H9 (cell line): ENCODE measurements around the gene TRIM32. TPM values are rescaled to one million over a fixed set of nuclear protein-coding genes. Genes with fewer than 3 reads are reported as not detected.

Source experiments
- DNase-seq: peaks from one replicate; pipeline ENCODE4 v3.0.0-alpha.2; 2017
- H2AFZ ChIP-seq: one replicate; pipeline ENCODE4 v1.6.1; 2013; ENCODE audit warnings: mild to moderate bottlenecking, low read length, control low read depth, moderate library complexity
- H2AK5ac ChIP-seq: 2 replicates; pipeline ENCODE4 v1.6.1; 2013; ENCODE audit warnings: low read length, control low read depth, mixed read lengths; ENCODE audit not compliant: insufficient read length
- H2BK120ac ChIP-seq: one replicate; pipeline ENCODE4 v1.6.1; 2013; ENCODE audit warnings: low read depth, mild to moderate bottlenecking, low read length, control low read depth, inconsistent platforms; ENCODE audit not compliant: poor library complexity, severe bottlenecking
- H2BK12ac ChIP-seq: 2 replicates; pipeline ENCODE4 v1.6.1; 2013; ENCODE audit warnings: low read length, control low read depth, mixed read lengths, low read depth; ENCODE audit not compliant: insufficient read length
- H2BK15ac ChIP-seq: 2 replicates; pipeline ENCODE4 v1.6.1; 2013; ENCODE audit warnings: low read depth, low read length, control low read depth
- H2BK20ac ChIP-seq: one replicate; pipeline ENCODE4 v1.6.1; 2013; ENCODE audit warnings: low read depth, mild to moderate bottlenecking, low read length, control low read depth, inconsistent platforms; ENCODE audit not compliant: poor library complexity, severe bottlenecking
- H2BK5ac ChIP-seq: 2 replicates; pipeline ENCODE4 v1.6.1; 2013; ENCODE audit warnings: low read length, control low read depth, mixed read lengths; ENCODE audit not compliant: insufficient read length
- H3K14ac ChIP-seq: 2 replicates; pipeline ENCODE4 v1.6.1; 2013; ENCODE audit warnings: low read length, control low read depth; ENCODE audit not compliant: insufficient read depth
- H3K18ac ChIP-seq: 2 replicates; pipeline ENCODE4 v1.6.1; 2013; ENCODE audit warnings: low read depth, mild to moderate bottlenecking, mixed read lengths, low read length, control low read depth; ENCODE audit not compliant: insufficient read length
- H3K23ac ChIP-seq: 2 replicates; pipeline ENCODE4 v1.6.1; 2013; ENCODE audit warnings: low read length, control low read depth, mixed read lengths, low read depth; ENCODE audit not compliant: insufficient read length
- H3K23me2 ChIP-seq: 2 replicates; pipeline ENCODE4 v1.6.1; 2013; ENCODE audit warnings: low read depth, mild to moderate bottlenecking, mixed read lengths, low read length, control low read depth; ENCODE audit not compliant: insufficient read length, poor library complexity, severe bottlenecking
- H3K27ac ChIP-seq: 2 replicates; pipeline ENCODE4 v1.5.1; 2013; ENCODE audit warnings: low read length, control low read depth, mixed read lengths, low read depth; ENCODE audit not compliant: insufficient read length
- H3K27me3 ChIP-seq: 2 replicates; pipeline ENCODE4 v1.6.1; 2013; ENCODE audit warnings: low read length, control low read depth, inconsistent platforms; ENCODE audit not compliant: insufficient read depth
- H3K4ac ChIP-seq: 2 replicates; pipeline ENCODE4 v1.6.1; 2013; ENCODE audit warnings: low read depth, mild to moderate bottlenecking, control low read depth, inconsistent platforms, low read length, moderate library complexity
- H3K4me1 ChIP-seq: 2 replicates; pipeline ENCODE4 v1.6.1; 2013; ENCODE audit warnings: low read length, control low read depth, inconsistent platforms; ENCODE audit not compliant: insufficient read depth
- H3K4me2 ChIP-seq: 2 replicates; pipeline ENCODE4 v1.6.1; 2013; ENCODE audit warnings: low read length, control low read depth, mixed read lengths; ENCODE audit not compliant: insufficient read length, insufficient read depth
- H3K56ac ChIP-seq: 2 replicates; pipeline ENCODE4 v1.6.1; 2013; ENCODE audit warnings: low read depth, mild to moderate bottlenecking, mixed read lengths, low read length, control low read depth; ENCODE audit not compliant: insufficient read length
- H3K79me1 ChIP-seq: 2 replicates; pipeline ENCODE4 v1.6.1; 2013; ENCODE audit warnings: low read depth, mild to moderate bottlenecking, moderate library complexity, low read length, control low read depth, inconsistent platforms; ENCODE audit not compliant: insufficient read depth, poor library complexity, severe bottlenecking
- H3K79me2 ChIP-seq: 2 replicates; pipeline ENCODE4 v1.6.1; 2013; ENCODE audit warnings: low read length, control low read depth, inconsistent platforms; ENCODE audit not compliant: insufficient read depth
- H3K9ac ChIP-seq: 2 replicates; pipeline ENCODE4 v1.6.1; 2013; ENCODE audit warnings: low read length, control low read depth, mixed read lengths; ENCODE audit not compliant: insufficient read length; ENCODE audit errors: extremely low read depth
- H3K9me3 ChIP-seq: one replicate; pipeline ENCODE4 v1.6.1; 2013; ENCODE audit warnings: low read depth, low read length, inconsistent platforms; ENCODE audit not compliant: control insufficient read depth
- H3T11ph ChIP-seq: one replicate; pipeline ENCODE4 v1.6.1; 2013; ENCODE audit warnings: mild to moderate bottlenecking, low read length, control low read depth, inconsistent platforms
- H4K20me1 ChIP-seq: one replicate; pipeline ENCODE4 v1.6.1; 2013; ENCODE audit not compliant: control insufficient read depth, insufficient read length, insufficient read depth
- H4K5ac ChIP-seq: 2 replicates; pipeline ENCODE4 v1.6.1; 2013; ENCODE audit warnings: low read depth, mild to moderate bottlenecking, mixed read lengths, low read length, control low read depth; ENCODE audit not compliant: insufficient read length
- H4K8ac ChIP-seq: replicated peaks from 2 replicates; pipeline ENCODE4 v1.6.1; 2013; ENCODE audit warnings: low read length, control low read depth, mixed read lengths, low read depth; ENCODE audit not compliant: insufficient read length
- H4K91ac ChIP-seq: 2 replicates; pipeline ENCODE4 v1.6.1; 2013; ENCODE audit warnings: low read depth, mild to moderate bottlenecking, moderate library complexity, mixed read lengths, low read length, control low read depth; ENCODE audit not compliant: insufficient read length
- H3K27ac Mint-ChIP-seq, 3 experiments: 2 replicates in 2 of 3; 3 replicates in 1 of 3; pipeline ENCODE4 v1.8.0; 2020 to 2021; ENCODE audit warnings: mixed read lengths in 3 of 3, mild to moderate bottlenecking in 1 of 3, moderate library complexity in 1 of 3
- H3K27me3 Mint-ChIP-seq: 2 replicates; pipeline ENCODE4 v1.8.0; 2021; ENCODE audit warnings: low read depth, mild to moderate bottlenecking, moderate library complexity, mixed read lengths
- H3K36me3 Mint-ChIP-seq, 3 experiments: 2 replicates in 2 of 3; 3 replicates in 1 of 3; pipeline ENCODE4 v1.8.0; 2020 to 2021; ENCODE audit warnings: low read depth in 3 of 3, mixed read lengths in 3 of 3; ENCODE audit not compliant: insufficient read depth in 1 of 3
- H3K4me1 Mint-ChIP-seq, 2 experiments: 2 replicates each; pipeline ENCODE4 v1.8.0; 2020; ENCODE audit warnings: mixed read lengths in 2 of 2
- H3K4me3 Mint-ChIP-seq, 2 experiments: 2 replicates in 1 of 2; 3 replicates in 1 of 2; pipeline ENCODE4 v1.8.0; 2020 to 2021; ENCODE audit warnings: mild to moderate bottlenecking in 2 of 2, mixed read lengths in 2 of 2, moderate library complexity in 1 of 2
- H3K9me3 Mint-ChIP-seq, 2 experiments: 2 replicates in 1 of 2; 3 replicates in 1 of 2; pipeline ENCODE4 v1.8.0; 2020; ENCODE audit warnings: mild to moderate bottlenecking in 2 of 2, mixed read lengths in 2 of 2, moderate library complexity in 1 of 2
- CTCF ChIP-seq: fragments of 200-600 bp; sonication (generic); conservative IDR thresholded peaks from 3 replicates; pipeline ENCODE4 v1.8.0; 2021; ENCODE audit warnings: antibody characterized with exemption, mild to moderate bottlenecking
- WGBS: extraction: QIAGEN DNeasy Blood & Tissue Kit; methylation state at CpG from one replicate; pipeline ENCODE4 v1.1.7; 2013; ENCODE audit warnings: missing lambda C conversion rate, low lambda C conversion rate, mixed read lengths; ENCODE audit not compliant: insufficient read length; ENCODE audit errors: extremely low coverage; 5-methylcytosine and 5-hydroxymethylcytosine counted together
- total RNA-seq: library from RNA; stranded (reverse); gene quantifications from 2 replicates; pipeline ENCODE4 v1.2.1, GENCODE V29; 2021

Gene TRIM32
- total RNA-seq, 1 experiment from 2014 or later: 12.9 TPM

DNA sequence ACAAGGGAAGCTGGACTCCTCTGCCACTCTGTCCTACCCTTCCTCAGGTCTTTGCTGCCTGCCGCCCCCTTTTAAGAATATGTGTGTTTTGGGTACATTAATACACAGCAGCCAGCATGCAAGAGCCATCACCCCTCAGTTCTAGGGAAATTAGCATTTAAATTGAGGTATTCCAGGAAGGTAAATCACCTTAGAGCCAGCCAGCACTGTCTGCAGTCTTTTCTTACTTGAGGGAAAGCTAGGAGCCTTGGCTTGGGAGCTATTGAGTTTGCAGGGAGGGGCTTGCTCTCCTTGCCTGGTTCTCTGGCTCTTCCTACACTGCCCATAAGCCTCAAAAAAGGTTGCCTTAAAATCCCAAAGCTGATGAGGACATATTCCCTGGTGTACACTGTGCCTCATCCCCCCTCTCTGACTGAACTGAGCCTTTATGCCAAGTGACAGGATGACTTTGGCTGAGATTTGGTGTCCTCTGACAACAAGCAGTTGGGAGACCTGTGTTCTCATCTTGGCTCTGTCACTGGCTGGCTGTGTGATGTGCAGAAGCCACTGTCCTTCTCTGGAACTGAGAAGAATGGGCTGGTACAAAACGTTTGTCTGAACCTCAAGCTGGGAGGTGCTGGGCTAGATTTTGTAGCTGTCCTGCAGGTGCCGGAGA, 54.1 kb downstream of the TRIM32 start:
- Histone ChIP-seq H4K91ac (no peak overlapping the region), H4K5ac (no peak overlapping the region), H3K4me2 (no peak overlapping the region), H4K20me1 (no peaks in the 10 kb centered on the region), H3T11ph (no peak overlapping the region), H3K23ac (no peak overlapping the region), H2BK120ac (no peak overlapping the region), H2AK5ac (no peak overlapping the region), H3K14ac (no peak overlapping the region), H3K18ac (no peak overlapping the region), H3K27me3 (no peaks in the 10 kb centered on the region; the same call in 1 of the 2 replicates), H2BK20ac (no peak overlapping the region), H3K4me1 (peaks cover 4% of the 10 kb centered on the region), H3K4ac (no peak overlapping the region), H2BK15ac (no peak overlapping the region), H3K23me2 (no peaks in the 10 kb centered on the region), H4K8ac (no peak overlapping the region), H2BK5ac (no peak overlapping the region), H3K79me2 (no peaks in the 10 kb centered on the region), H3K9me3 (no peaks in the 10 kb centered on the region), H2AFZ (no peak overlapping the region), H3K9ac (no peak overlapping the region), H3K56ac (no peak overlapping the region), H2BK12ac (no peak overlapping the region), H3K79me1 (no peaks in the 10 kb centered on the region), H3K27ac (no peak overlapping the region)
- no peak for TF ChIP-seq CTCF
- H3K36me3 Mint-ChIP-seq: no peaks in the 10 kb centered on the region
- no CpG with 5 or more reads among the region's 3 CpGs for WGBS
- H3K27me3 Mint-ChIP-seq: peaks cover 6% of the 10 kb centered on the region
- H3K4me3 Mint-ChIP-seq: no peak overlapping the region
- H3K4me1 Mint-ChIP-seq: peaks cover 21 to 26% of the 10 kb centered on the region in 2 experiments
- H3K9me3 Mint-ChIP-seq: no peaks in the 10 kb centered on the region
- DNase-seq: peak; percentile 42
- peak overlapping the region in 2 of 3 experiments; percentile 19 to 47; a peak in 3 of 7 replicates for H3K27ac Mint-ChIP-seq
